Natural killer cell (primary cell): ENCODE measurements around the gene KRT72. TPM values are rescaled to one million over a fixed set of nuclear protein-coding genes. Genes with fewer than 3 reads are reported as not detected.

Experiments used
- ATAC-seq, 3 donors: fragments of 150-1000 bp in 2 of 3; fragments of 200-7000 bp in 1 of 3; cut with Tn5 transposase; 1 replicate in 1 of 3; 2 replicates in 2 of 3; pipeline ENCODE4 v1.10.0; 2021; ENCODE audit warnings: mild to moderate bottlenecking in 2 of 3, moderate library complexity in 2 of 3
- DNase-seq, 2 donors: peaks; one replicate each; pipeline versions ENCODE4 v3.0.0 to v3.0.0-alpha.2; 2013 to 2021; ENCODE audit warnings: mixed read lengths in 1 of 2
- H3K27ac ChIP-seq: one replicate; pipeline ENCODE4 v1.5.1; 2013; ENCODE audit warnings: mild to moderate bottlenecking, low read length
- H3K27me3 ChIP-seq: one replicate; pipeline ENCODE4 v1.6.1; 2013; ENCODE audit warnings: low read length; ENCODE audit not compliant: control insufficient read depth, insufficient read depth
- H3K36me3 ChIP-seq: one replicate; pipeline ENCODE4 v1.6.1; 2013; ENCODE audit warnings: low read length; ENCODE audit not compliant: control insufficient read depth, insufficient read depth
- H3K4me1 ChIP-seq: one replicate; pipeline ENCODE4 v1.6.1; 2013; ENCODE audit warnings: low read length; ENCODE audit not compliant: control insufficient read depth, insufficient read depth
- H3K4me3 ChIP-seq: one replicate; pipeline ENCODE4 v1.5.1; 2013; ENCODE audit warnings: low read length
- H3K9me3 ChIP-seq: one replicate; pipeline ENCODE4 v1.6.1; 2013; ENCODE audit warnings: low read length; ENCODE audit not compliant: control insufficient read depth, insufficient read depth
- H3K27ac Mint-ChIP-seq, 2 donors: one replicate each; pipeline ENCODE4 v1.8.0; 2022; ENCODE audit warnings: mild to moderate bottlenecking in 2 of 2, mixed read lengths in 2 of 2, moderate library complexity in 1 of 2
- H3K27me3 Mint-ChIP-seq, 2 donors: one replicate each; pipeline ENCODE4 v1.8.0; 2022; ENCODE audit warnings: low read depth in 2 of 2, mixed read lengths in 2 of 2
- H3K36me3 Mint-ChIP-seq: one replicate; pipeline ENCODE4 v1.8.0; 2022; ENCODE audit warnings: mixed read lengths
- H3K4me1 Mint-ChIP-seq, 2 donors: one replicate each; pipeline ENCODE4 v1.8.0; 2022; ENCODE audit warnings: mixed read lengths in 2 of 2
- H3K4me3 Mint-ChIP-seq: one replicate; pipeline ENCODE4 v1.8.0; 2022; ENCODE audit warnings: mild to moderate bottlenecking, moderate library complexity, mixed read lengths
- H3K9me3 Mint-ChIP-seq, 2 donors: one replicate each; pipeline ENCODE4 v1.8.0; 2022; ENCODE audit warnings: mixed read lengths in 2 of 2
- WGBS: methylation state at CpG from one replicate; pipeline ENCODE4 v1.1.7; 2013; ENCODE audit warnings: missing lambda C conversion rate; ENCODE audit not compliant: insufficient coverage; 5-methylcytosine and 5-hydroxymethylcytosine counted together
- intact Hi-C: fragments of 100-400 bp; cut with micrococcal nuclease; formaldehyde crosslinking; loops from one replicate; pipeline ENCODE4 v1.14.2; 2022
- total RNA-seq, 4 donors: library from RNA; stranded (reverse); fragments of 120-200 nt in 1 of 4; gene quantifications; one replicate each; pipeline versions ENCODE4 v1.2.3 to v1.2.4, GENCODE V29; 2013 to 2022
- TF ChIP-seq, protein P1 (sequence below): fragments of 200-600 bp; IDR thresholded peaks from one replicate; pipeline ENCODE4 v1.8.0; 2022; ENCODE audit warnings: antibody characterized with exemption

Gene KRT72
- total RNA-seq, 3 donors from 2014 or later (not counting 1 experiment from before 2014, with no cell fraction given): 21.9 to 136 (median 38.0) TPM

DNA sequence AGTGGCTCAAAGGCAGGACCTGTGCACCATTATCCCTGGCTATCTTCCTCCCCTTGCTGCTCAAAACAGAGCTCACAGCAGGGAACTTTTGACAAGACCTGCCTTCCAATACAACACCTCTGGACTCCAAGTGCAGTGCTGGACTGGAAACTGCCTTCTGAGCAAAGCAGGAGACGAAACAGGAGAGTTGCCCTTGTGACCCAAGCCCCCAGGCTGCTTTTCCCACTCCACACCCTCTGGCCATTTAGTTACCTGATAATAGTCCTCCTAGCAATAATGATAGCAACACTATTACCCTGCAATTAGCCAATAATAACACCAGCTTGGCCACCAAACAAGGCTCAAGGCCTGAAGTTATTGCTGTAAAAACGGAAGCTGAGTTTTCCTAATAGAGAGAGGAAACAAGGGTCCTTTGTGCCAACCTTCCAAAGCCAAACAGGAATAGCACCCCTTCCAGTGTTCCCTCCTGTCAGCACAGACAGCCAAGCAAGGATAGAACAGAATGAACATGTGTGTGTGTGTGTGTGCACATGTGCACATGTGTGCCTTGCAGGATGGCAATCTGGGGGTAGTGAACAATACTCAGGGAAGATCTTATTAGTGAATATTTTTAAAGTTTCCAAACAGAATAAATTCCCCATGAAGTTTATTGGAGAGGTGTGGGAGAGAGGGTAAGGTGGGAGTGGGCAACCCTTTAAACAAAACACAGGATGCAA, 26.3 kb upstream of the KRT72 start:
- TF ChIP-seq, protein P1, sequence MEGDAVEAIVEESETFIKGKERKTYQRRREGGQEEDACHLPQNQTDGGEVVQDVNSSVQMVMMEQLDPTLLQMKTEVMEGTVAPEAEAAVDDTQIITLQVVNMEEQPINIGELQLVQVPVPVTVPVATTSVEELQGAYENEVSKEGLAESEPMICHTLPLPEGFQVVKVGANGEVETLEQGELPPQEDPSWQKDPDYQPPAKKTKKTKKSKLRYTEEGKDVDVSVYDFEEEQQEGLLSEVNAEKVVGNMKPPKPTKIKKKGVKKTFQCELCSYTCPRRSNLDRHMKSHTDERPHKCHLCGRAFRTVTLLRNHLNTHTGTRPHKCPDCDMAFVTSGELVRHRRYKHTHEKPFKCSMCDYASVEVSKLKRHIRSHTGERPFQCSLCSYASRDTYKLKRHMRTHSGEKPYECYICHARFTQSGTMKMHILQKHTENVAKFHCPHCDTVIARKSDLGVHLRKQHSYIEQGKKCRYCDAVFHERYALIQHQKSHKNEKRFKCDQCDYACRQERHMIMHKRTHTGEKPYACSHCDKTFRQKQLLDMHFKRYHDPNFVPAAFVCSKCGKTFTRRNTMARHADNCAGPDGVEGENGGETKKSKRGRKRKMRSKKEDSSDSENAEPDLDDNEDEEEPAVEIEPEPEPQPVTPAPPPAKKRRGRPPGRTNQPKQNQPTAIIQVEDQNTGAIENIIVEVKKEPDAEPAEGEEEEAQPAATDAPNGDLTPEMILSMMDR: no peak
- no peak for DNase-seq
- intact Hi-C loops: no loop called here
- Histone ChIP-seq H3K4me1 (peaks cover 21% of the 10 kb centered on the region), H3K36me3 (no peaks in the 10 kb centered on the region), H3K27ac (no peak overlapping the region), H3K9me3 (no peaks in the 10 kb centered on the region), H3K27me3 (no peaks in the 10 kb centered on the region), H3K4me3 (no peak overlapping the region)
- 92% methylated on average over 2 of the region's 2 CpGs for WGBS
- Mint-ChIP-seq H3K9me3 (no peaks in the 10 kb centered on the region), H3K4me1 (peaks cover 62 to 92% of the 10 kb centered on the region in 2 donors), H3K36me3 (peaks cover 8% of the 10 kb centered on the region), H3K27me3 (no peaks in the 10 kb centered on the region), H3K27ac (peak overlapping the region in 1 of 2 donors; percentile 84), H3K4me3 (peak overlapping the region; percentile 94)
- no peak for ATAC-seq

DNA sequence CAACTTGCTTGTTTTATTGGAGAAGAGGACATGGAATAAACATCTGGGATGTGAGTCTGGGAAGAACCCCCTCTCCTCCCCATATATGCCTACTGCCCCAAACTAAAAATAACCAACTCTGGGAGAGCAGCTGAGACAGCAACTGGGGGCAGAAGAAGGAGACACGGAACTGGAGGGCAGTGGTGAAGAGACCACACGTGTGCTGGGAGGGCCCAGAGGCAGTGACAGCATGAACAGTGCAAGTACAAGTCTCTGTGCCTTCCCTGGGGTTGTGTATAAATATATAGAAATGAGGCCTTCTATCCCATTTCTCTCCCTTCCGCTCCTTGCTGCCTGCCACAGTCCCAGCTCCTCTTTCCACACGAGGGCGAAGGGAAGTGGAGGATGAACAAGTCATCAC, 21.1 kb upstream of the KRT72 start:
- H3K27ac Mint-ChIP-seq: peak overlapping the region in 1 of 2 donors; percentile 79
- DNase-seq (no peak), ATAC-seq (peak in 1 of 3 donors; percentile 66)
- Histone ChIP-seq H3K27me3 (no peaks in the 10 kb centered on the region), H3K27ac (no peak overlapping the region), H3K36me3 (no peaks in the 10 kb centered on the region), H3K4me3 (no peak overlapping the region), H3K4me1 (no peaks in the 10 kb centered on the region), H3K9me3 (no peaks in the 10 kb centered on the region)
- TF ChIP-seq, protein P1: no peak
- H3K27me3 Mint-ChIP-seq: peaks cover 0 to 6% of the 10 kb centered on the region in 2 donors
- H3K36me3 Mint-ChIP-seq: peaks cover 9% of the 10 kb centered on the region
- H3K4me1 Mint-ChIP-seq: peaks cover 25 to 74% of the 10 kb centered on the region in 2 donors
- 82% methylated on average over 2 of the region's 5 CpGs for WGBS
- intact Hi-C loops: no loop called here
- H3K4me3 Mint-ChIP-seq: no peak overlapping the region
- H3K9me3 Mint-ChIP-seq: no peaks in the 10 kb centered on the region

DNA sequence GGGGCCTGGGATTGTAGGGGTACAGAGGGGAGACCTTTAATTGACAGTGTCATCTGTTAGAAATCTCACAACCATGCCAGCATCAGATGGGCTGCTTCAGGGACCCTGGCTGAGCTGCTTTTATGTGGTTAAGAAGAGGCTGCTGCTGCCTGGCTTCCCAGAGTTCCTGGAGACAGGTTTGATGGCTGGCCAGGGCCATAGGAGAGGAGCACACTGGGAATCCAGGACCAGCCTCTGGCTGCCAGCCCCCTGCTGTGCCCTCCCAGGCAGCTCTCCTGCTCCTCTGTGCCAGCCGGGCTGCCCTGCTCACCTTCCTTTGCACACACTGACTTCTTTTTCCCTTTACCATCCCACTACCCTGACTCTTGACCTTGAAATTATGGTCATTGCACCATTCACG, 17.6 kb upstream of the KRT72 start:
- intact Hi-C loops: no loop called here
- Histone ChIP-seq H3K27me3 (no peaks in the 10 kb centered on the region), H3K36me3 (no peaks in the 10 kb centered on the region), H3K4me1 (peaks cover 10% of the 10 kb centered on the region), H3K4me3 (no peak overlapping the region), H3K27ac (no peak overlapping the region), H3K9me3 (no peaks in the 10 kb centered on the region)
- H3K9me3 Mint-ChIP-seq: no peaks in the 10 kb centered on the region
- 91% methylated on average over 2 of the region's 2 CpGs for WGBS
- H3K36me3 Mint-ChIP-seq: peaks cover 9% of the 10 kb centered on the region
- TF ChIP-seq, protein P1: no peak
- H3K4me3 Mint-ChIP-seq: no peak overlapping the region
- ATAC-seq: no peak
- no peak overlapping the region for H3K27ac Mint-ChIP-seq
- peaks cover 41 to 64% of the 10 kb centered on the region in 2 donors for H3K4me1 Mint-ChIP-seq
- peaks cover 0 to 12% of the 10 kb centered on the region in 2 donors for H3K27me3 Mint-ChIP-seq
- no peak for DNase-seq
